Measurements from ENCODE around the gene ABCC6.
"Not testable (repeated sequence)": the region's sequence is repeated elsewhere in the genome, so short reads cannot be mapped to it uniquely, and the experiment has no call there.

Gene ABCC6

GRCh38 chr16:16161319-16161718 is 62.0 kb downstream of the ABCC6 start:
- DNase-seq (ENCODE audit: low spot score) = no peak

- no peak for DNase-seq (ENCODE audit: low spot score)
Observed at GRCh38 chr16:16159662-16160061, 63.6 kb downstream of the ABCC6 start.

- no peak for DNase-seq (ENCODE audit: low spot score)
Observed at GRCh38 chr16:16158741-16159374, 64.4 kb downstream of the ABCC6 start.

- no peak for DNase-seq (ENCODE audit: low spot score)
Observed at GRCh38 chr16:16158082-16158658, 65.1 kb downstream of the ABCC6 start.

GRCh38 chr16:16157166-16157565 is 66.1 kb downstream of the ABCC6 start:
- DNase-seq (ENCODE audit: low spot score) = no peak

GRCh38 chr16:16155234-16155633 is 68.1 kb downstream of the ABCC6 start:
- no peak for DNase-seq (ENCODE audit: low spot score)

GRCh38 chr16:16154281-16154951 is 68.9 kb downstream of the ABCC6 start:
- DNase-seq (ENCODE audit: low spot score) = no peak

GRCh38 chr16:16153000-16153399 is 70.3 kb downstream of the ABCC6 start:
- not testable (repeated sequence) for DNase-seq (ENCODE audit: low spot score)

GRCh38 chr16:16151315-16151714 is 72.0 kb downstream of the ABCC6 start:
- DNase-seq (ENCODE audit: low spot score) = no peak

- no peak for DNase-seq (ENCODE audit: low spot score)
Observed at GRCh38 chr16:16150878-16151152, 72.5 kb downstream of the ABCC6 start.

- DNase-seq (ENCODE audit: low spot score) = no peak
Observed at GRCh38 chr16:16150117-16150877, 73.0 kb downstream of the ABCC6 start.

- DNase-seq (ENCODE audit: low spot score) = no peak
Observed at GRCh38 chr16:16149710-16150116, 73.6 kb downstream of the ABCC6 start.

GRCh38 chr16:16148755-16149154 is 74.5 kb downstream of the ABCC6 start:
- no peak for DNase-seq (ENCODE audit: low spot score)

GRCh38 chr16:16148000-16148599 is 75.2 kb downstream of the ABCC6 start:
- not testable (repeated sequence) for DNase-seq (ENCODE audit: low spot score)

GRCh38 chr16:16147316-16147999 is 75.8 kb downstream of the ABCC6 start:
- no peak for DNase-seq (ENCODE audit: low spot score)

GRCh38 chr16:16146380-16147315 is 76.6 kb downstream of the ABCC6 start:
- DNase-seq (ENCODE audit: low spot score) = no peak

GRCh38 chr16:16145286-16145685 is 78.0 kb downstream of the ABCC6 start:
- DNase-seq (ENCODE audit: low spot score) = no peak

GRCh38 chr16:16144416-16144815 is 78.9 kb downstream of the ABCC6 start:
- no peak for DNase-seq (ENCODE audit: low spot score)

- no peak for DNase-seq (ENCODE audit: low spot score)
Observed at GRCh38 chr16:16143931-16144330, 79.4 kb downstream of the ABCC6 start.

- peak; percentile 60 for DNase-seq (ENCODE audit: low spot score)
Observed at GRCh38 chr16:16143038-16143763, 80.1 kb downstream of the ABCC6 start.
